H1 (cell line): ENCODE results near the gene CTIF. TPM values are rescaled to one million over a fixed set of nuclear protein-coding genes. Genes with fewer than 3 reads are reported as not detected.

Experiments used
- BCL11A ChIP-seq, 2 experiments: IDR thresholded peaks; one replicate each; pipeline ENCODE4 v1.6.1; 2011; ENCODE audit warnings: low read depth in 2 of 2, low read length in 2 of 2, mild to moderate bottlenecking in 2 of 2
- CBX5 ChIP-seq: fragments of 300-800, 300-1000 bp; sonication (generic); IDR thresholded peaks from 2 replicates; pipeline ENCODE4 v1.7.1; 2016; ENCODE audit warnings: antibody characterized with exemption, low read length, low read depth
- CTBP2 ChIP-seq: IDR thresholded peaks from 2 replicates; pipeline ENCODE4 v1.7.0; 2011; ENCODE audit warnings: borderline replicate concordance, mild to moderate bottlenecking, moderate library complexity, mixed read lengths, low read length; ENCODE audit not compliant: insufficient read depth, insufficient read length
- FOSL1 ChIP-seq: IDR thresholded peaks from 2 replicates; pipeline ENCODE4 v1.6.1; 2011; ENCODE audit warnings: mild to moderate bottlenecking, low read depth, low read length, moderate library complexity; ENCODE audit not compliant: insufficient read depth
- MAFK ChIP-seq: IDR thresholded peaks from 2 replicates; pipeline ENCODE4 v1.6.1; 2012; ENCODE audit warnings: low read depth, mild to moderate bottlenecking, improper control_type of control experiment, low read length
- SIX5 ChIP-seq: IDR thresholded peaks from 2 replicates; pipeline ENCODE4 v1.6.1; 2011; ENCODE audit warnings: mild to moderate bottlenecking, low read depth, low read length
- SUZ12 ChIP-seq: fragments of 200-600 bp; sonication (generic); IDR thresholded peaks from 2 replicates; pipeline ENCODE4 v1.6.1; 2012; ENCODE audit warnings: mild to moderate bottlenecking, inconsistent platforms, low read length, moderate library complexity, mixed read lengths
- TBP ChIP-seq: IDR thresholded peaks from 2 replicates; pipeline ENCODE4 v1.6.1; 2011; ENCODE audit warnings: low read depth, low read length, improper control_type of control experiment
- polyA plus RNA-seq, 7 experiments: library from polyadenylated mRNA; depleted of rRNA in 3 of 7; stranded (reverse) in 5 of 7; unstranded in 2 of 7; fragments of >200 nt in 5 of 7; fragments of 200-250 nt in 2 of 7; gene quantifications; 1 replicate in 5 of 7; 2 replicates in 1 of 7; 4 replicates in 1 of 7; pipeline versions ENCODE4 v1.2.1 to v1.2.3, GENCODE V29; 2011 to 2013; ENCODE audit warnings: missing spikeins in 2 of 7, mixed read lengths in 2 of 7
- total RNA-seq: library from RNA; stranded (reverse); fragmentation: NEBNext Ultra II Directional; extraction: Animal tissue kit (Norgen Biotek cat#: 25700); gene quantifications from 2 replicates; pipeline ENCODE4 v1.2.1, GENCODE V29; 2021

Gene CTIF
- total and polyA plus RNA-seq, 2 of the 8 experiments (the other 6 are each of a cell fraction or from before 2014, with no cell fraction given) = 9.0 to 17.8 TPM

GRCh38 chr18:48775372-48776155, 236.7 kb downstream of the CTIF start (continued):
- TF ChIP-seq SUZ12 = no peak
- no peak for TF ChIP-seq SIX5
- no peak for TF ChIP-seq TBP
- TF ChIP-seq BCL11A (IDR thresholded peaks at IDR 0.05; ENCODE audit: low read depth in 2 of 2, low read length in 2 of 2) = no peak
- TF ChIP-seq CBX5 = no peak
- TF ChIP-seq FOSL1 = no peak
- no peak for TF ChIP-seq MAFK
- no peak for TF ChIP-seq CTBP2
